ENCODE results near the gene GABRQ.

GRCh38 chrX:152588206-152588605 lies 49.5 kb upstream of the GABRQ start:
- TF ChIP-seq EZH2phosphoT487 (IDR thresholded peaks at IDR 0.05; ENCODE audit: borderline replicate concordance, low read depth, low read length) (no peak), CTCF (conservative IDR thresholded peaks at IDR 0.05; ENCODE audit: low read length) (no peak)

Measured in OCI-LY7 (cell line).